H1 (cell line): ENCODE data around the gene HBM. TPM values are rescaled to one million over a fixed set of nuclear protein-coding genes. Genes with fewer than 3 reads are reported as not detected.

Source experiments
- CTCF ChIA-PET: fragments of 300-600 bp; sonication (Branson Sonifier 250); formaldehyde crosslinking; loops from one replicate; lab custom pipeline; 2021; ENCODE audit not compliant: partially characterized antibody; lab: Charles Lee
- POLR2A ChIA-PET: fragments of 300-600 bp; sonication (Branson Sonifier 250); formaldehyde crosslinking; loops from one replicate; lab custom pipeline; 2021; ENCODE audit warnings: inconsistent platforms; ENCODE audit not compliant: partially characterized antibody; lab: Charles Lee
- DNase-seq, 2 experiments: peaks; one replicate each; pipeline versions ENCODE4 v3.0.0 to v3.0.0-alpha.2; 2010 to 2022; ENCODE audit warnings: low spot score in 2 of 2, low read depth in 1 of 2, mixed read lengths in 1 of 2
- FAIRE-seq: peaks from 2 replicates; lab custom pipeline; 2011; peaks lifted over from hg19 to GRCh38; lab: Jason Lieb, UNC
- H2AFZ ChIP-seq: 2 replicates; pipeline ENCODE4 v1.8.1; 2012; ENCODE audit warnings: low read length, inconsistent platforms
- H2AK5ac ChIP-seq: 2 replicates; pipeline ENCODE4 v1.6.1; 2013; ENCODE audit warnings: low read depth, low read length
- H2BK120ac ChIP-seq: replicated peaks from 2 replicates; pipeline ENCODE3; 2013; ENCODE audit warnings: low read depth, low read length, inconsistent platforms
- H2BK12ac ChIP-seq: 2 replicates; pipeline ENCODE4 v1.6.1; 2013; ENCODE audit warnings: low read depth, low read length
- H2BK15ac ChIP-seq: 2 replicates; pipeline ENCODE4 v1.6.1; 2013; ENCODE audit warnings: low read length
- H2BK20ac ChIP-seq: 2 replicates; pipeline ENCODE4 v1.6.1; 2013; ENCODE audit warnings: low read length
- H2BK5ac ChIP-seq: 2 replicates; pipeline ENCODE4 v1.6.1; 2013; ENCODE audit warnings: low read depth, low read length
- H3K14ac ChIP-seq: 2 replicates; pipeline ENCODE4 v1.6.1; 2013; ENCODE audit warnings: inconsistent platforms; ENCODE audit not compliant: insufficient read length
- H3K18ac ChIP-seq: 2 replicates; pipeline ENCODE4 v1.6.1; 2013; ENCODE audit warnings: low read length; ENCODE audit errors: extremely low read depth
- H3K23ac ChIP-seq: 2 replicates; pipeline ENCODE4 v1.6.1; 2013; ENCODE audit warnings: inconsistent platforms; ENCODE audit not compliant: insufficient read length
- H3K23me2 ChIP-seq: 2 replicates; pipeline ENCODE4 v1.6.1; 2013; ENCODE audit warnings: low read depth, low read length
- H3K27ac ChIP-seq: 2 replicates; pipeline ENCODE4 v1.6.1; 2011; ENCODE audit warnings: low read depth, low read length, inconsistent platforms
- H3K27me3 ChIP-seq, 4 experiments: replicated peaks in 1 of 4; 1 replicate in 1 of 4; 2 replicates in 3 of 4; pipeline versions ENCODE4 v1.6.1 to v1.8.1; 2011 to 2013; ENCODE audit warnings: low read length in 3 of 4, mild to moderate bottlenecking in 3 of 4, inconsistent platforms in 2 of 4, mixed read lengths in 2 of 4, moderate library complexity in 1 of 4; ENCODE audit not compliant: control insufficient read depth in 3 of 4, insufficient read depth in 3 of 4; ENCODE audit errors: extremely low read depth in 1 of 4
- H3K36me3 ChIP-seq, 4 experiments: 2 replicates each; pipeline versions ENCODE4 v1.6.1 to v1.8.1; 2011 to 2013; ENCODE audit warnings: mild to moderate bottlenecking in 4 of 4, low read length in 3 of 4, moderate library complexity in 2 of 4, control low read depth in 1 of 4, inconsistent platforms in 1 of 4; ENCODE audit not compliant: insufficient read depth in 4 of 4, control insufficient read depth in 2 of 4
- H3K4ac ChIP-seq: replicated peaks from 2 replicates; pipeline ENCODE3; 2013; ENCODE audit warnings: low read length, low read depth, mixed read lengths, inconsistent platforms; ENCODE audit not compliant: insufficient read length
- H3K4me1 ChIP-seq, 4 experiments: replicated peaks in 1 of 4; 1 replicate in 1 of 4; 2 replicates in 3 of 4; pipeline versions ENCODE4 v1.6.1 to v1.8.1; 2011 to 2013; ENCODE audit warnings: low read length in 3 of 4, inconsistent platforms in 2 of 4, mixed read lengths in 1 of 4; ENCODE audit not compliant: insufficient read depth in 4 of 4, control insufficient read depth in 3 of 4
- H3K4me2 ChIP-seq, 2 experiments: 2 replicates each; pipeline versions ENCODE4 v1.6.1 to v1.8.1; 2011 to 2013; ENCODE audit warnings: low read depth in 2 of 2, low read length in 2 of 2, control low read depth in 1 of 2, inconsistent platforms in 1 of 2, mild to moderate bottlenecking in 1 of 2; ENCODE audit not compliant: insufficient read depth in 1 of 2
- H3K4me3 ChIP-seq, 4 experiments: fragments of 200-600, 300-600 bp in 1 of 4; sonication (generic), shearing (Covaris generic), sonication (Bioruptor Twin) in 1 of 4; 2 replicates each; pipeline versions ENCODE4 v1.5.1 to v1.8.1; 2011 to 2016; ENCODE audit warnings: low read length in 4 of 4, low read depth in 3 of 4, control low read depth in 2 of 4, inconsistent platforms in 2 of 4, mild to moderate bottlenecking in 2 of 4, mixed read lengths in 1 of 4, moderate library complexity in 1 of 4; ENCODE audit not compliant: insufficient read depth in 2 of 4; ENCODE audit errors: extremely low read depth in 1 of 4
- H3K56ac ChIP-seq: replicated peaks from 2 replicates; pipeline ENCODE3; 2013; ENCODE audit warnings: low read depth, mild to moderate bottlenecking, mixed read lengths, low read length, inconsistent platforms; ENCODE audit not compliant: insufficient read length
- H3K79me1 ChIP-seq: 2 replicates; pipeline ENCODE4 v1.6.1; 2013; ENCODE audit warnings: low read depth, low read length, control low read depth
- H3K79me2 ChIP-seq, 2 experiments: 2 replicates each; pipeline versions ENCODE4 v1.6.1 to v1.8.1; 2012 to 2013; ENCODE audit warnings: low read length in 2 of 2, mild to moderate bottlenecking in 2 of 2, inconsistent platforms in 1 of 2; ENCODE audit not compliant: insufficient read depth in 2 of 2, control insufficient read depth in 1 of 2
- H3K9ac ChIP-seq, 4 experiments: replicated peaks in 1 of 4; 1 replicate in 1 of 4; 2 replicates in 3 of 4; pipeline versions ENCODE4 v1.6.1 to v1.8.1; 2011 to 2013; ENCODE audit warnings: low read depth in 3 of 4, low read length in 3 of 4, control low read depth in 2 of 4, mild to moderate bottlenecking in 2 of 4, moderate library complexity in 2 of 4, inconsistent platforms in 1 of 4; ENCODE audit errors: extremely low read depth in 1 of 4
- H3K9me3 ChIP-seq, 2 experiments: 2 replicates each; pipeline versions ENCODE4 v1.6.1 to v1.8.1; 2012 to 2013; ENCODE audit warnings: mild to moderate bottlenecking in 2 of 2, moderate library complexity in 2 of 2, control low read depth in 1 of 2, inconsistent platforms in 1 of 2, low read depth in 1 of 2, low read length in 1 of 2, mixed read lengths in 1 of 2; ENCODE audit not compliant: insufficient read depth in 2 of 2
- H4K20me1 ChIP-seq, 2 experiments: replicated peaks in 1 of 2; 2 replicates each; pipeline versions ENCODE3 to v1.8.1; 2011 to 2013; ENCODE audit warnings: inconsistent platforms in 2 of 2, low read length in 2 of 2, mild to moderate bottlenecking in 1 of 2; ENCODE audit not compliant: insufficient read depth in 2 of 2, control insufficient read depth in 1 of 2
- H4K5ac ChIP-seq: 2 replicates; pipeline ENCODE4 v1.6.1; 2013; ENCODE audit warnings: low read length, low read depth, mixed read lengths, inconsistent platforms; ENCODE audit not compliant: insufficient read length
- H4K8ac ChIP-seq: 2 replicates; pipeline ENCODE4 v1.8.0; 2013; ENCODE audit warnings: mild to moderate bottlenecking, moderate library complexity, low read length, inconsistent platforms; ENCODE audit not compliant: insufficient read depth; ENCODE audit errors: extremely low read depth
- H4K91ac ChIP-seq: replicated peaks from 2 replicates; pipeline ENCODE3; 2013; ENCODE audit warnings: low read length, mixed read lengths, inconsistent platforms; ENCODE audit not compliant: insufficient read length
- CBX5 ChIP-seq: fragments of 300-800, 300-1000 bp; sonication (generic); IDR thresholded peaks from 2 replicates; pipeline ENCODE4 v1.7.1; 2016; ENCODE audit warnings: antibody characterized with exemption, low read length, low read depth
- CBX8 ChIP-seq: fragments of 300-800, 300-1000 bp; sonication (generic); IDR thresholded peaks from 2 replicates; pipeline ENCODE4 v1.7.1; 2016; ENCODE audit warnings: low read depth, low read length, borderline replicate concordance
- JUN ChIP-seq: IDR thresholded peaks from 2 replicates; pipeline ENCODE4 v1.6.1; 2011; ENCODE audit warnings: low read depth, mild to moderate bottlenecking, improper control_type of control experiment, low read length
- NANOG ChIP-seq: IDR thresholded peaks from 2 replicates; pipeline ENCODE4 v1.6.1; 2011; ENCODE audit warnings: low read length, low read depth, mild to moderate bottlenecking, inconsistent platforms; ENCODE audit not compliant: insufficient read depth, poor library complexity, severe bottlenecking
- NRF1 ChIP-seq: IDR thresholded peaks from 2 replicates; pipeline ENCODE4 v1.6.1; 2011; ENCODE audit warnings: mild to moderate bottlenecking, low read depth, low read length, improper control_type of control experiment
- POLR2AphosphoS5 ChIP-seq: IDR thresholded peaks from 2 replicates; pipeline ENCODE4 v1.6.1; 2011; ENCODE audit warnings: low read depth, low read length
- POU5F1 ChIP-seq: IDR thresholded peaks from 2 replicates; pipeline ENCODE4 v1.6.1; 2011; ENCODE audit warnings: low read depth, mild to moderate bottlenecking, low read length, moderate library complexity
- RBBP5 ChIP-seq: IDR thresholded peaks from 2 replicates; pipeline ENCODE4 v1.7.1; 2012; ENCODE audit warnings: low read depth, mild to moderate bottlenecking, inconsistent platforms, low read length, moderate library complexity, borderline replicate concordance
- RFX5 ChIP-seq: IDR thresholded peaks from 2 replicates; pipeline ENCODE4 v1.6.1; 2011; ENCODE audit warnings: low read depth, low read length, improper control_type of control experiment, borderline replicate concordance
- SP4 ChIP-seq: IDR thresholded peaks from 2 replicates; pipeline ENCODE4 v1.6.1; 2012; ENCODE audit warnings: low read length, inconsistent platforms
- TCF12 ChIP-seq: IDR thresholded peaks from 2 replicates; pipeline ENCODE4 v1.6.1; 2011; ENCODE audit warnings: low read depth, mild to moderate bottlenecking, low read length
- WGBS, 2 experiments: shearing (Covaris generic) in 1 of 2; methylation state at CpG; one replicate each; pipeline versions ENCODE4 v1.1.6 to v1.1.7; 2013 to 2015; ENCODE audit warnings: low lambda C conversion rate in 2 of 2, mixed read lengths in 2 of 2, inconsistent platforms in 1 of 2, low coverage in 1 of 2, missing lambda C conversion rate in 1 of 2; ENCODE audit not compliant: insufficient replicate concordance in 2 of 2, insufficient coverage in 1 of 2, insufficient read length in 1 of 2; ENCODE audit errors: extremely low coverage in 1 of 2, missing lambda C conversion rate in 1 of 2; 5-methylcytosine and 5-hydroxymethylcytosine counted together
- polyA plus RNA-seq, 7 experiments: library from polyadenylated mRNA; depleted of rRNA in 3 of 7; stranded (reverse) in 5 of 7; unstranded in 2 of 7; fragments of >200 nt in 5 of 7; fragments of 200-250 nt in 2 of 7; gene quantifications; 1 replicate in 5 of 7; 2 replicates in 1 of 7; 4 replicates in 1 of 7; pipeline versions ENCODE4 v1.2.1 to v1.2.3, GENCODE V29; 2011 to 2013; ENCODE audit warnings: missing spikeins in 2 of 7, mixed read lengths in 2 of 7
- total RNA-seq: library from RNA; stranded (reverse); fragmentation: NEBNext Ultra II Directional; extraction: Animal tissue kit (Norgen Biotek cat#: 25700); gene quantifications from 2 replicates; pipeline ENCODE4 v1.2.1, GENCODE V29; 2021
- TF ChIP-seq, protein P1 (sequence below), 3 experiments: IDR thresholded peaks; 1 replicate in 2 of 3; 2 replicates in 1 of 3; pipeline versions ENCODE4 v1.5.1 to v1.6.1; 2011; ENCODE audit warnings: low read length in 3 of 3, mild to moderate bottlenecking in 3 of 3, inconsistent platforms in 2 of 3, low read depth in 1 of 3, moderate library complexity in 1 of 3; ENCODE audit not compliant: insufficient read depth in 1 of 3; ENCODE audit errors: control extremely low read depth in 1 of 3

HBM gene
- total and polyA plus RNA-seq, 2 of the 8 experiments (the other 6 are each of a cell fraction or from before 2014, with no cell fraction given), result 0.88 TPM; not detected in 1

DNA sequence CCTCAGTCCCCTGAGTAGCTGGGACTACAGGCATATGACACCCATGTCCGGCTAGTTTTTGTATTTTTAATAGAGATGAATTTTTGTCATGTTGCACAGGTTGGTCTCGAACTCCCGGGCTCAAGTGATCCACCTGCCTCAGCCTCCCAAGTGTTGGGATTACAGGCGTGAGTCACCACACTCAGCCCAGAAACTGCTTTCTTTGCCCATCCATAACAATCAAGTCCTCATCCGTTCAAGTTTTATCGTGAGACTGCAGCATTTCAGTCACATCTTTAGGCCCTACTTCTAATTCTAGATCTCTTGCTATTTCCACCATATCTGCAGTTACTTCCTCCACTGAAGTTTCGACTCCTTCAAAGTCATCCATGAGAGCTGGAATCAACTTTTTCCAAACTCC is 33.7 kb upstream of the HBM start:
- no peak overlapping the region for H2BK15ac ChIP-seq
- H2AK5ac ChIP-seq, result no peak overlapping the region
- no peak overlapping the region for H3K4me2 ChIP-seq
- no peak overlapping the region for H3K4ac ChIP-seq
- no peaks in the 10 kb centered on the region for H4K20me1 ChIP-seq
- no peak overlapping the region for H4K91ac ChIP-seq
- TF ChIP-seq CBX8, result no peak
- no peak for TF ChIP-seq TCF12
- no peak for TF ChIP-seq CBX5
- TF ChIP-seq RBBP5, result no peak
- no peak for TF ChIP-seq POU5F1
- no peak for TF ChIP-seq SP4
- TF ChIP-seq JUN, result no peak
- TF ChIP-seq, protein P1, sequence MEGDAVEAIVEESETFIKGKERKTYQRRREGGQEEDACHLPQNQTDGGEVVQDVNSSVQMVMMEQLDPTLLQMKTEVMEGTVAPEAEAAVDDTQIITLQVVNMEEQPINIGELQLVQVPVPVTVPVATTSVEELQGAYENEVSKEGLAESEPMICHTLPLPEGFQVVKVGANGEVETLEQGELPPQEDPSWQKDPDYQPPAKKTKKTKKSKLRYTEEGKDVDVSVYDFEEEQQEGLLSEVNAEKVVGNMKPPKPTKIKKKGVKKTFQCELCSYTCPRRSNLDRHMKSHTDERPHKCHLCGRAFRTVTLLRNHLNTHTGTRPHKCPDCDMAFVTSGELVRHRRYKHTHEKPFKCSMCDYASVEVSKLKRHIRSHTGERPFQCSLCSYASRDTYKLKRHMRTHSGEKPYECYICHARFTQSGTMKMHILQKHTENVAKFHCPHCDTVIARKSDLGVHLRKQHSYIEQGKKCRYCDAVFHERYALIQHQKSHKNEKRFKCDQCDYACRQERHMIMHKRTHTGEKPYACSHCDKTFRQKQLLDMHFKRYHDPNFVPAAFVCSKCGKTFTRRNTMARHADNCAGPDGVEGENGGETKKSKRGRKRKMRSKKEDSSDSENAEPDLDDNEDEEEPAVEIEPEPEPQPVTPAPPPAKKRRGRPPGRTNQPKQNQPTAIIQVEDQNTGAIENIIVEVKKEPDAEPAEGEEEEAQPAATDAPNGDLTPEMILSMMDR (IDR thresholded peaks at IDR 0.05; ENCODE audit: control extremely low read depth in 1 of 3, insufficient read depth in 1 of 3, low read depth in 1 of 3, low read length in 3 of 3), result no peak
- no peak for TF ChIP-seq NANOG
- TF ChIP-seq NRF1, result no peak
- no peak for TF ChIP-seq POLR2AphosphoS5
- TF ChIP-seq RFX5, result no peak
- FAIRE-seq (no peak), DNase-seq (no peak)
- H3K27ac ChIP-seq, result no peak overlapping the region
- no peak overlapping the region for H3K23ac ChIP-seq
- H3K27me3 ChIP-seq, result no peaks in the 10 kb centered on the region
- no peak overlapping the region for H4K5ac ChIP-seq
- H3K79me1 ChIP-seq, result peaks cover under 1% of the 10 kb centered on the region
- ChIA-PET CTCF (interaction anchor here (1.9 to 3.5 kb wide), 4 partner anchors 15 to 66 kb away, joined by 4 to 17 read pairs (median 12); no protein-coding TSS in a partner anchor), POLR2A (interaction anchor here (0.8 to 1.7 kb wide), 2 partner anchors 11 to 15 kb away, joined by 3 to 4 read pairs; no protein-coding TSS in a partner anchor)
- WGBS, 2 experiments, result 92% methylated on average over 7 of the region's 7 CpGs; no CpG with 5 or more reads in 1 of the 2 experiments
- no peak overlapping the region for H3K14ac ChIP-seq
- no peak overlapping the region for H2AFZ ChIP-seq
- no peak overlapping the region for H2BK12ac ChIP-seq
- H3K9me3 ChIP-seq, result no peaks in the 10 kb centered on the region
- H2BK120ac ChIP-seq, result no peak overlapping the region
- H2BK5ac ChIP-seq, result no peak overlapping the region
- no peaks in the 10 kb centered on the region; a peak in 2 of 8 replicates for H3K36me3 ChIP-seq
- H3K4me1 ChIP-seq, result no peaks in the 10 kb centered on the region
- no peak overlapping the region for H3K9ac ChIP-seq
- H3K18ac ChIP-seq, result no peak overlapping the region
- no peak overlapping the region for H2BK20ac ChIP-seq
- H3K79me2 ChIP-seq, result peaks cover 0 to 23% of the 10 kb centered on the region in 2 experiments; a peak in 2 of 4 replicates
- H3K4me3 ChIP-seq, result no peak overlapping the region
- H3K56ac ChIP-seq, result no peak overlapping the region
- no peak overlapping the region for H4K8ac ChIP-seq
- H3K23me2 ChIP-seq, result no peaks in the 10 kb centered on the region
